GM23248 (cell line): ENCODE data around the gene ATP6V0C. TPM values are rescaled to one million over a fixed set of nuclear protein-coding genes. Genes with fewer than 3 reads are reported as not detected.
A peak's percentile ranks its signal among the peaks of the same experiment; 100 is the strongest.

Experiments used
- DNase-seq: peaks from one replicate; pipeline ENCODE4 v3.0.0-alpha.2; 2015
- H2AFZ ChIP-seq: fragments of 200-600 bp; sonication (generic); 2 replicates; pipeline ENCODE4 v1.6.1; 2016; ENCODE audit warnings: antibody characterized with exemption
- H3F3A ChIP-seq: fragments of 200-600 bp; sonication (generic); 2 replicates; pipeline ENCODE4 v1.6.1; 2016; ENCODE audit warnings: mild to moderate bottlenecking, antibody characterized with exemption, mixed run types; ENCODE audit not compliant: insufficient read depth
- H3K27ac ChIP-seq: fragments of 200-600 bp; sonication (generic); 2 replicates; pipeline ENCODE4 v1.5.1; 2016; ENCODE audit warnings: mild to moderate bottlenecking
- H3K27me3 ChIP-seq: fragments of 200-600 bp; sonication (generic); replicated peaks from 2 replicates; pipeline ENCODE4 v1.6.1; 2016; ENCODE audit warnings: mild to moderate bottlenecking; ENCODE audit not compliant: insufficient read depth
- H3K36me3 ChIP-seq: fragments of 200-600 bp; sonication (generic); 2 replicates; pipeline ENCODE4 v1.6.1; 2016; ENCODE audit warnings: low read depth, mild to moderate bottlenecking
- H3K4me1 ChIP-seq: fragments of 200-600 bp; sonication (generic); 2 replicates; pipeline ENCODE4 v1.6.1; 2016; ENCODE audit warnings: mild to moderate bottlenecking; ENCODE audit not compliant: insufficient read depth
- H3K4me2 ChIP-seq: fragments of 200-600 bp; sonication (generic); one replicate; pipeline ENCODE4 v1.6.1; 2016; ENCODE audit warnings: mild to moderate bottlenecking; ENCODE audit not compliant: unreplicated experiment
- H3K4me3 ChIP-seq: fragments of 200-600 bp; sonication (generic); 2 replicates; pipeline ENCODE4 v1.5.1; 2016; ENCODE audit warnings: mild to moderate bottlenecking
- H3K79me2 ChIP-seq: fragments of 200-600 bp; sonication (generic); 2 replicates; pipeline ENCODE4 v1.6.1; 2016; ENCODE audit warnings: mild to moderate bottlenecking; ENCODE audit not compliant: insufficient read depth
- H3K9ac ChIP-seq: fragments of 200-600 bp; sonication (generic); 2 replicates; pipeline ENCODE4 v1.6.1; 2016; ENCODE audit warnings: mild to moderate bottlenecking
- H3K9me2 ChIP-seq: fragments of 200-600 bp; sonication (generic); 2 replicates; pipeline ENCODE4 v1.6.1; 2016; ENCODE audit warnings: mixed run types, mild to moderate bottlenecking, moderate library complexity; ENCODE audit not compliant: insufficient read depth
- H3K9me3 ChIP-seq: fragments of 200-600 bp; sonication (generic); one replicate; pipeline ENCODE4 v1.6.1; 2017; ENCODE audit warnings: low read depth
- H4K20me1 ChIP-seq: fragments of 200-600 bp; sonication (generic); 2 replicates; pipeline ENCODE4 v1.6.0; 2016; ENCODE audit not compliant: insufficient read depth
- EZH2 ChIP-seq: fragments of 200-600 bp; sonication (generic); IDR thresholded peaks from 2 replicates; pipeline ENCODE4 v1.6.1; 2018; ENCODE audit warnings: antibody characterized with exemption, mild to moderate bottlenecking; ENCODE audit not compliant: insufficient read depth, poor library complexity, severe bottlenecking
- EZH2phosphoT487 ChIP-seq: fragments of 200-600 bp; sonication (generic); IDR thresholded peaks from 2 replicates; pipeline ENCODE4 v1.6.1; 2018; ENCODE audit warnings: antibody characterized with exemption, moderate library complexity, mild to moderate bottlenecking, low read depth; ENCODE audit not compliant: insufficient read depth
- WGBS, 2 experiments: methylation state at CpG; one replicate each; pipeline ENCODE4 v1.1.6; 2015 to 2017; ENCODE audit warnings: low lambda C conversion rate in 2 of 2, low coverage in 1 of 2; ENCODE audit errors: missing lambda C conversion rate in 2 of 2; 5-methylcytosine and 5-hydroxymethylcytosine counted together
- in situ Hi-C: fragments of 300-500 bp; cut with MboI; formaldehyde crosslinking; loops from 2 replicates; pipeline ENCODE4 v1.15.0; 2020
- polyA plus RNA-seq: library from polyadenylated mRNA; unstranded; fragments of >200 nt; fragmentation: Nextera tagmentation; extraction: Ambion mirVana; gene quantifications from 2 replicates; pipeline ENCODE4 v1.2.1, GENCODE V29; 2016
- total RNA-seq: library from RNA; depleted of rRNA; stranded (reverse); fragments of >200 nt; shearing (Covaris generic); gene quantifications from 2 replicates; pipeline ENCODE4 v1.2.3, GENCODE V29; 2014

ATP6V0C gene
- total and polyA plus RNA-seq, 2 experiments from 2014 or later = 43.2 to 186 TPM

GRCh38 chr16:2485811-2486507 is 27.8 kb upstream of the ATP6V0C start:
- Histone ChIP-seq H4K20me1 (no peaks in the 10 kb centered on the region), H3F3A (peaks cover 10% of the 10 kb centered on the region; the same call in 1 of the 2 replicates), H3K36me3 (no peaks in the 10 kb centered on the region), H3K9ac (no peak overlapping the region), H3K9me2 (no peaks in the 10 kb centered on the region), H3K4me3 (no peak overlapping the region), H3K4me2 (no peak overlapping the region), H3K79me2 (peaks cover 70% of the 10 kb centered on the region), H3K27ac (no peak overlapping the region), H3K4me1 (peaks cover 18% of the 10 kb centered on the region), H2AFZ (no peak overlapping the region), H3K27me3 (no peaks in the 10 kb centered on the region), H3K9me3 (no peaks in the 10 kb centered on the region)
- no peak for TF ChIP-seq EZH2
- TF ChIP-seq EZH2phosphoT487 = no peak
- 84% methylated on average over 30 to 31 of the region's 33 CpGs for WGBS, 2 experiments
- no peak for DNase-seq
- in situ Hi-C loops = no loop called here

GRCh38 chr16:2486645-2487516 is 26.9 kb upstream of the ATP6V0C start:
- no peak overlapping the region for H3K4me2 ChIP-seq
- no peaks in the 10 kb centered on the region for H3K9me2 ChIP-seq
- no peaks in the 10 kb centered on the region for H3K27me3 ChIP-seq
- 58 to 62% methylated on average over 28 to 29 of the region's 29 CpGs for WGBS, 2 experiments
- 0 out of 2 replicates have a peak overlapping the region, but pooled peaks have one; percentile 18 for H2AFZ ChIP-seq
- H3K27ac ChIP-seq = no peak overlapping the region
- H3K9ac ChIP-seq = no peak overlapping the region
- H3K4me1 ChIP-seq = peaks cover 18% of the 10 kb centered on the region
- no peaks in the 10 kb centered on the region for H3K9me3 ChIP-seq
- peak; percentile 40 for DNase-seq
- H3F3A ChIP-seq = peaks cover 6% of the 10 kb centered on the region; the same call in 1 of the 2 replicates
- TF ChIP-seq EZH2phosphoT487 (no peak), EZH2 (no peak)
- H3K36me3 ChIP-seq = no peaks in the 10 kb centered on the region
- H3K79me2 ChIP-seq = peaks cover 72% of the 10 kb centered on the region
- in situ Hi-C loops = no loop called here
- H3K4me3 ChIP-seq = no peak overlapping the region
- no peaks in the 10 kb centered on the region for H4K20me1 ChIP-seq

DNA sequence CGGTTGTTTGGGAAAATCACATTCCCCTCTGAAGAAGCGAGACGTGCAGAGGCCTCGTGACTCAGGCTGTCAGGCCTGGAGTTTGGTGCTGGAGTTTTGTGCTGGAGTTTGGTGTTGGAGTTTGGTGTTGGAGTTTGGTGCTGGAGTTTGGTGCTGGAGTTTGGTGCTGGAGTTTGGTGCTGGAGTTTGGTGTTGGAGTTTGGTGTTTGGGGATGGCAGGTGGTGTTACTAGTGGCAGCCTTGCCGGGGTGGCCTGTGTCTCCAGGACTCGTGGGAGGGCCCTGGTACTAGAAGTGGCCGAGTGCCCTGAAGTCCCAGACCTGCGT is 26.3 kb upstream of the ATP6V0C start:
- Histone ChIP-seq H3K36me3 (no peaks in the 10 kb centered on the region), H3K9ac (no peak overlapping the region), H3K4me2 (no peak overlapping the region), H3K9me3 (no peaks in the 10 kb centered on the region), H3K9me2 (no peaks in the 10 kb centered on the region), H2AFZ (0 out of 2 replicates have a peak overlapping the region, but pooled peaks have one; percentile 18), H3K79me2 (peaks cover 72% of the 10 kb centered on the region), H3K4me1 (peaks cover 14% of the 10 kb centered on the region), H3K27ac (no peak overlapping the region), H3K4me3 (no peak overlapping the region), H3K27me3 (no peaks in the 10 kb centered on the region), H4K20me1 (no peaks in the 10 kb centered on the region), H3F3A (peaks cover 6% of the 10 kb centered on the region; the same call in 1 of the 2 replicates)
- TF ChIP-seq EZH2 (no peak), EZH2phosphoT487 (no peak)
- peak; percentile 42 for DNase-seq
- WGBS, 2 experiments = 54 to 61% methylated on average over 8 of the region's 8 CpGs
- in situ Hi-C loops = no loop called here

DNA sequence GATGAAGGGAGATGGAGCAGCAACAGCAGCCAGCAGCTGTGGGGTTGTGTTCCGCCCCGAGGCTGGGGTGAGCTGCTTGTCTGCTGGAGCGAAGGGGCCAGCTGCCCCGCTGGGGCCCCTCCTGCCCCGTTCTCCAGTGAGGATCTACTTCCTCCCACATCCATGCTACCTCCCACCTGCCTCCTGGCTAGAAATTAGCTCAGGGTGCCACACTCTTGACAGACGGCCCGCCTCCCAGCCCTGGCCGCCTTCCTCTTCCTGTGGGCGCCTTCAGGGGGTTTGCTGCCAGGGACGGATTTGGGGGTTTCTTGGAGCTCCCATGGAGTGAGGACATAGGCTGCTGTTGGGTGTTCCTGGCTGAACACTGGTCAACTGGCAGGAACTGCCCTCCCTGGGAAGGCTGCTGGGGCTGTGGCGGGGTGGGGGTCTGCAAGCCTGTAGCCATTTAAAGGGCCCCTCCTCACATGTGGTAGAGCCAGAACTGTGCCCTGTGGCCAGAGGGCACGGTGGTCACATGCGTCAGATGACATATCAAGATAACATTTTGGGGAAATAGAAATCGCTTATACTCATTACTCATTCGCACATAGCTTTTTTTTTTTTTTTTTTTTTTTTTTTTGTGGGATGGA is 25.7 kb upstream of the ATP6V0C start:
- H3K9ac ChIP-seq = no peak overlapping the region
- no peaks in the 10 kb centered on the region for H3K27me3 ChIP-seq
- peaks cover 10% of the 10 kb centered on the region for H3K4me1 ChIP-seq
- TF ChIP-seq EZH2 (no peak), EZH2phosphoT487 (no peak)
- no peak overlapping the region for H3K4me2 ChIP-seq
- H3K4me3 ChIP-seq = no peak overlapping the region
- H3K9me2 ChIP-seq = no peaks in the 10 kb centered on the region
- WGBS, 2 experiments = 92% methylated on average over 15 of the region's 15 CpGs
- no peak for DNase-seq
- H3K9me3 ChIP-seq = no peaks in the 10 kb centered on the region
- in situ Hi-C loops = no loop called here
- no peak overlapping the region for H2AFZ ChIP-seq
- no peak overlapping the region for H3K27ac ChIP-seq
- peaks cover 6% of the 10 kb centered on the region; the same call in 1 of the 2 replicates for H3F3A ChIP-seq
- no peaks in the 10 kb centered on the region for H3K36me3 ChIP-seq
- no peaks in the 10 kb centered on the region for H4K20me1 ChIP-seq
- peaks cover 72% of the 10 kb centered on the region for H3K79me2 ChIP-seq
